ENCODE results near the gene SLC1A2.

The SLC1A2 gene

GRCh38 chr11:35218956-35219355 is 200.4 kb downstream of the SLC1A2 start:
- no peak for DNase-seq (ENCODE audit: low read depth)
- TF ChIP-seq CTCF (IDR thresholded peaks at IDR 0.05; ENCODE audit: insufficient read depth, low read depth, low read length, missing control alignments) = no peak
- no peak overlapping the region for H3K4me3 ChIP-seq (ENCODE audit: low read depth, low read length)

GRCh38 chr11:35216962-35217678 is 202.2 kb downstream of the SLC1A2 start:
- peak; percentile 17 for DNase-seq (ENCODE audit: low read depth)
- no peak for TF ChIP-seq CTCF (IDR thresholded peaks at IDR 0.05; ENCODE audit: insufficient read depth, low read depth, low read length, missing control alignments)
- H3K4me3 ChIP-seq (ENCODE audit: low read depth, low read length) = no peak overlapping the region

- no peak for TF ChIP-seq CTCF (IDR thresholded peaks at IDR 0.05; ENCODE audit: insufficient read depth, low read depth, low read length, missing control alignments)
- DNase-seq (ENCODE audit: low read depth) = no peak
- H3K4me3 ChIP-seq (ENCODE audit: low read depth, low read length) = no peak overlapping the region
Observed at GRCh38 chr11:35215945-35216344, 203.4 kb downstream of the SLC1A2 start.

GRCh38 chr11:35214792-35215193 is 204.6 kb downstream of the SLC1A2 start:
- TF ChIP-seq CTCF (IDR thresholded peaks at IDR 0.05; ENCODE audit: insufficient read depth, low read depth, low read length, missing control alignments) = no peak
- no peak for DNase-seq (ENCODE audit: low read depth)

GRCh38 chr11:35214226-35214770 is 205.1 kb downstream of the SLC1A2 start:
- H3K4me3 ChIP-seq (ENCODE audit: low read depth, low read length) = no peak overlapping the region
- no peak for TF ChIP-seq CTCF (IDR thresholded peaks at IDR 0.05; ENCODE audit: insufficient read depth, low read depth, low read length, missing control alignments)

More at GRCh38 chr11:35214792-35215193, 204.6 kb downstream of the SLC1A2 start:
- no peak overlapping the region for H3K4me3 ChIP-seq (ENCODE audit: low read depth, low read length)

GRCh38 chr11:35211952-35212351 is 207.4 kb downstream of the SLC1A2 start:
- no peak for TF ChIP-seq CTCF (IDR thresholded peaks at IDR 0.05; ENCODE audit: insufficient read depth, low read depth, low read length, missing control alignments)
- DNase-seq (ENCODE audit: low read depth) = no peak
- H3K4me3 ChIP-seq (ENCODE audit: low read depth, low read length) = no peak overlapping the region

More at GRCh38 chr11:35214226-35214770, 205.1 kb downstream of the SLC1A2 start:
- no peak for DNase-seq (ENCODE audit: low read depth)

Data from GM12865 (cell line).